Renal cortex interstitium (tissue), 11 donors: ENCODE results near the gene PDE1C. TPM values are rescaled to one million over a fixed set of nuclear protein-coding genes. Genes with fewer than 3 reads are reported as not detected.

Experiments used
- DNase-seq, 11 donors: peaks; one replicate each; pipeline ENCODE4 v3.0.0-alpha.2; 2013; ENCODE audit warnings: low read depth in 9 of 11, low spot score in 4 of 11; ENCODE audit errors: extremely low read depth in 1 of 11
- polyA plus RNA-seq, 3 donors: library from polyadenylated mRNA; unstranded; fragments of 120-200 nt; gene quantifications; one replicate each; pipeline ENCODE4 v1.2.1, GENCODE V29; 2013; ENCODE audit not compliant: insufficient read length in 3 of 3

PDE1C gene
- polyA plus RNA-seq, 3 donors, result 2.6 to 6.1 (median 4.5) TPM

DNA sequence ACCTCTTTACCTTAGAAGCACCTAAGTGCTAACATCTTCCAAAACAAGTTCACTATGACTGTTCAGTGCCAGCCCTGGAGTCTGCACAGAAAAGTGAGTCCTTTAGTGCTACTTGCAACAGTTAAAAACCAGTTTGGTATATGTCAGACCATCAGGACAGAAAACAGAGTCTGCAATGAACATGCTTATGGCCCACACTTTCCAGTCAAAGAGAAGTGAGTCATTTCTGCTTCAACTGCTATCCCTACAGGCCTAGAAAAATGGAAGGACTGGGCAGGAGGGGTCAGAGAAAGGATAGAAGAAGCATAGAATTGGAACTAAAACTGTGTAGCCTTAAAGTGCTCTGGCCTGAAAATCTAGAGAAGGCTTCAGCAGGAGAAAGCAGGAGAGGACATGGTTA lies 108.0 kb downstream of the PDE1C start:
- no peak for DNase-seq

- DNase-seq, result no peak
Observed at GRCh38 chr7:31958226-31958625, 112.0 kb downstream of the PDE1C start.

- no peak for DNase-seq
Observed at GRCh38 chr7:31957756-31958155, 112.5 kb downstream of the PDE1C start.

DNA sequence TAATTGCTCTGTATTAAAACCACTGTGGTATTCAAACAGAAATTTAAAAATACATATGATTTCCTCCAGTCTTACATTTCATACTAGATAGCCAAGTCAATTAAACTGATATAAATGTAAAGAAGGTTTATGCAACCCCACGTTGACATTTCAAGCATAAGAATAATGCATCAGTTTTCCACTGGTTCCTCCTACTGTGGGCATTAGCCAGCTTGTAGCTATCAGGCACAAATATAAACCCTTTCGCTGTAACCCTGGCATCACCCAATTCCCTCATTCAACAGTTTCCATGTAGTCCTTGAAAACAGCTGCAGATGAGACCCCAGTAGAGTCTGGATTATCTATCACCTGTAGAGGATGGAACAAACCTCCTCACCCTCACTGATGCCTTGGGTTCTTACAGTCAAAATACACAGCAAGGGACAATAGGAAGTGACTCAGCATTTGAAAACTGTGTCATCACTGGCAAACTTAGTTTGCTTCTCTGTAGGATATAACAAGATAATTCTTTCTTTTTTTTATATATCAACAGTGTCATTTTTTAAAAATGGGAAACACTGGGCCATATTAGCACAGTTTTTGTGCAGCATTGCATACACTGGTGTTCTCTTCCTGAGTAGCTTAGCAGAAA lies 113.0 kb downstream of the PDE1C start:
- DNase-seq, result no peak

DNA sequence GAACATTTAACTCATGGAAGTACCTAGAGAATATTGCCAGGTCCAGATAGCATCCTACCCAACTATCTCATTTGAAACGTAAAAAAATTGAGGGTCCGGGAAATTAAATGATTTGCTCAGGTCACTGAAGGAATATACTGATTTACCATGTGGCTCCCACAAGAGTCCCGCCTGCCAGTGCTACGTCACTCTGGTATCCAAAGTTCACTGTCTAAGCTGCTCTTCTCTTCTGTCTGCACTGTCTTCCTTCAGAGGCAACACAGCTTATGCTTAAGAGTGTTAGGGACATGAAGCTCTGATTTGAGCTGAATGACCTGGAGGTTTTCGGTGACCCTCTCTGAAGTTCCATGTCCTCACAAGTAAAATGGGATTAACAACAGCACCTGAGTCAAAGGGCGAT lies 114.6 kb downstream of the PDE1C start:
- no peak for DNase-seq

DNA sequence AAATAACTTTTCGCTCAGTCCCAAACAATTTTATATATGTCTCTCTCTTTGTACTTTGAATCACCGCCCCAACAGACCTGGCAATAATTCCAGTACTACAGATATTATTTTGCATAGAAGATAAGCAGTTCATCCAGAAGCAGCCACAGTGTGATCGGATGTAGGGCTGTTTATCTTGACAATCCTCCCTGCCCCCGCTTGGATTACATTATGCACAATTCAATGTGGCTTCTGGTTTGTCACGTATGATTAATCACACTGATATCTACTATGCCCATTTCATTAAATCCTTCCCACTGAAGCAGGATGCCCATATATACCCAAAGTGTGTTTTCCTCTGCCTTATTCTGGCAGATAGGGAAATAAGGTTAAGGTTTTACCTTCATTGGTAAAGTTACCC lies 115.2 kb downstream of the PDE1C start:
- no peak for DNase-seq

DNA sequence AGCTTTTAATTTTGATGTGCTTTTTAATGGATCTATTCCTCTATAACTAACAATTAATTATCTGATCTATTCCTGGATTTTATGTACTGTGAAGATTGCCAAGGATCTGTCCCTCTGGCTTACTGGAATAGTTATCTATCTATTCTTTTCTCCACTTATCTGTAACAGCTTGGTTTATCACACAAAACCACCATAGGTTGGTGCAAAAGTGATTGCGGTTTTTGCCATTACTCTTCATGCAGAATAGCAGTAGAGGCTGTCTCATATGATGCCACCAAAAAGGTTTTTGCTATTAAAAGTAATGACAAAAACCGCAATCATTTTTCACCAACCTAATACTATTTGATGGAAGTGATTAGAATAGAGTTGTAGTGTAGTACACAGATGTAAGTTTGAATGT lies 115.7 kb downstream of the PDE1C start:
- DNase-seq, result no peak

DNA sequence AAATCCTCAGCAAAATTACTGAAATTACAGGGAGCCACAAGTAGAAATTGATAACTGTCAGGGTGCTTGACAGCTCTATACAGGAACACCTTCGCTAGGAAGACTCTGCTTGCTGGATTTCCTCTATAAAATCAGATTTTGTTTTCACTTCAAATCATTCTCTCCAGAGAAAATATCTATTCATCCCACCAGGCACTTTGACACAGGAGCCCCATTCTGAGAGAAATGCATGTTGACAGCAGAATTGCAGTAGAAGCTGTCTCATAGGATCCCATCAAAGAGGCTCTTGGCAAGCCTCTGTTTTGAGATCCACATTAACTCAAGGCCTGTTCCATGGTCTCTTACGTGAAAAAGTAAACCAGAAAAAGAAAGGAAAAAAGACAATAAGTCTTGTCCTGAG lies 116.8 kb downstream of the PDE1C start:
- DNase-seq, result no peak

GRCh38 chr7:31950091-31950755 lies 120.0 kb downstream of the PDE1C start:
- no peak for DNase-seq

DNA sequence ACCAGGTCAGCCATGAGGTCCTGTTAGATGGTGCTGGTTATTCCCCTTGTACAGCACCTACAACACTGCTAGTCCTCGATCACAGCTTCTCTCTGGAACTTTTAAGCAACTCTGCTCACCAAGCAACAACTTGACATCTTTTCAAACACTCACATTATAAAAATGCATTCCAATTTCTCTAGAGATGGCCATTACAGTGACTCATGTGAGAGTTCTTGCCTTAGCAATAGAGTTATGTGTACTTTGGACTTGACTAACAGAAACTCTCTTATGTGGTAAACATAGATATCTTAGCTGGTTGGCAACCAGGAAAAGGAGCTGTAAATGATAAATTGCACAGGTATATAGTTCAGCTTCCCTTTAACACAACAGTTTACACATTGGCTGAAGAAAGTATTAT lies 122.2 kb downstream of the PDE1C start:
- no peak for DNase-seq

GRCh38 chr7:31940167-31940566 lies 130.0 kb downstream of the PDE1C start:
- no peak for DNase-seq

DNA sequence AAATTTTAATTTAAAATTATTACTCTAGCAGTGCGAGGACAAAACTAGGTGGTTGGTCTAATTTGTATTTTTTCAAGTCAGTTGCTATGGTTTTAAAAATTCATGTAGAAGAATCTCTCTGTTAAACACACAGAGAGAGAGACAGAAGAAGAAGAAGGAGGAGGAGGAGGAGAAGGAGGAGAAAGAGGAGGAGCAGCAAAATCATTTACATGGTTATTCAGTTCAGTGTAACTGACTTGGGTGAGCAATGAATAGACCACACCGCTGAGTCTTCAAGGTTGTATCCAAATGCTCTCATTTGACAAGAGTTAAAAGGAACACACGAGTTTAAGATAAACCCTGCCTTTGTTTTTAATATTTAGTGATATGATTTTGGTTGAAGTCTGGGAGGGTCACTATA lies 131.1 kb downstream of the PDE1C start:
- DNase-seq, result no peak

DNA sequence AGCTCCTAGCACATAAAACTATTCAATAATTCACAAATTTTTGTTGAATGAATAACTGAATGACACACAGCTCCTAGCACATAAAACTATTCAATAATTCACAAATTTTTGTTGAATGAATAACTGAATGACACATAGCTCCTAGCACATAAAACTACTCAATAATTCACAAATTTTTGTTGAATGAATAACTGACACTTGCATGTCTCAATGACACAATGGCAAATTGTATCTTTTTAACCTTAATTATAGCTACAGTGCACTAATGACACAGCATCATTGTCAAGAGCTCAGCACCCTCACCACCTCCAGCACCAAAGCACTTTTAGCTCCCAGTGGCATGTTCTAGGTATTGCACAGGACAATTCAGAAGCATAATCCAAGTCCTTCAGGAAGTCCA lies 131.6 kb downstream of the PDE1C start:
- DNase-seq, result no peak

DNA sequence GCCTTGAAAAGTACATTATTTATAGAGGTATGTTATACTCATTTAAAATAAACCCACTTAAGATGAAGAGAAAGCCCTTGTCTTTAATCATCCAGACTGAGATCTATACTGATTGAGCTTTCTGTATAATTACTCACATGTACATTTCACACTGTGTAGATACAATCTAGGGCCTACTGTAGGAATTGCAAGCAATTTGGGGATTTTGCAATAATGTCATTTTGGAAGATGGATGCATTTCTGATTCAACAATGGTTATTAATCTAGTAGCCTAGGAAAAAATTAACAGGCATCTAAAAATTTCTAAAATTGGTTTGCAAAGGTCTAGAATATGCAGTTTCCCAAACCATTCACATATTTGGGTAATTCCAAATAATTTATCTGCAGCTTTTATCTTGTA lies 132.2 kb downstream of the PDE1C start:
- DNase-seq, result no peak

GRCh38 chr7:31935124-31936054 lies 134.8 kb downstream of the PDE1C start:
- no peak for DNase-seq

- DNase-seq, result no peak
Observed at GRCh38 chr7:31934551-31934950, 135.7 kb downstream of the PDE1C start.

GRCh38 chr7:31933481-31933880 lies 136.7 kb downstream of the PDE1C start:
- DNase-seq, result no peak

DNA sequence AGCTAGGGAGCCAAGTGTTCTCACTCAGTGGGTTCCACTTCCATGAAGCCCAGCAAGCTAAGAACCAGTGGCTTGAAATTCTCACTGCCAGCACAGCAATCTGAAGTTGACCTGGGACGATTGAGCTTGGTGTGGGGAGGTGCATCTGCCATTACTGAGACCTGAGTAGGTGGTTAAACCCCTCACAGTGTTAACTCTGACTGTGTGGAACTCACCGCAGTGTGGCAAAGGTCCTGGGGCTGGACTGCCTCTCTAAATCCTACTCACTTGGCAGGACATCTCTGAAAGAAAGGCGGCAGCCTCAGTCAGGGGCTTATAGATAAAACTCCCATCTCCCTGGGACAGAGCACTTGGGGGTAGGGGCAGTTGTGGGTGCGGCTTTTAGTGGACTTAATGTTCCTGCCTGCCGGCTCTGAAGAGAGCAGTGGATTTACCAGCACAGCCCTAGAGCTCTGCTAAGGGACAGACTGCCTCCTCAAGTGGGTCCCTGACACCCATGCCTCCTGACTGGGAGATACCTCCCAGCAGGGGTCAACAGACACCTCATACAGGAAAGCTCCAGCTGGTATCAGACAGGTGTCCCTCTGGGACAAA lies 143.1 kb downstream of the PDE1C start:
- DNase-seq, result no peak

DNA sequence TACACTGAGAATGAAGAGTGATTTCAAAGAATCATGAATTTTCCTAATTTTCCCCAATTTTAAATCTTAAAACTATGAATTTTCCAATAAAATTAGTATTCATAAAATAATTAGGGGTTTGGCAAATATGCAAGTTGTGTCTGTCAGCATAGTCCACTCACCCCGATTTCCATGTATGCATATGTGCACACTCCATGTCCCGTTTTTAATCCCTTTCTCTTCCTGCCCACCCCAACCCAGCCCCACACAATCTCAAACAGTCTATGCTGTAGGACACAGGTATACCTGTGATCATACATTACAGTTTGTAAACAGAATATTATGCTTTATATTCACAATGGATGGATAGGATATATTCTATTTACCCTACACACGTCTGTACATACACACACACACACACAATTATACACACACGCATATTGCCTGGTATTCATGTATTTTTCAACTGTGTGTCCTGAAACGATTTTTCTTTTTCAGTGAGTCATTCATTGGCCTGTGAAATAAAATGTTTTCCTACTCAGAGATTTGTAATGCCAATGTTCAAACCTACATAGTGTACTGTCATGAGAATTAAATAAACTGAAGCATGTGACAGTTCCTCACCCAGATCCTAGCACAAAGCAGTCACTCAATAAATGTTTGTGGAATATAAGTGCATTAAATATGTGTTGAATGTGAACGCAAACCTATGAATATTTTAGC lies 144.3 kb downstream of the PDE1C start:
- no peak for DNase-seq
